Subcutaneous adipose tissue (tissue), 4 donors: ENCODE measurements around the gene KRT73. TPM values are rescaled to one million over a fixed set of nuclear protein-coding genes. Genes with fewer than 3 reads are reported as not detected.

Source experiments
- CTCF ChIP-seq: fragments of 450-650 bp; IDR thresholded peaks from one replicate; pipeline ENCODE4 v1.5.1; 2016; ENCODE audit warnings: low read depth, mild to moderate bottlenecking, control low read depth, antibody characterized with exemption, moderate library complexity
- total RNA-seq, 4 donors: library from RNA; depleted of rRNA; stranded (reverse); fragments of >200 nt; gene quantifications; one replicate each; pipeline ENCODE4 v1.1.0, GENCODE V29; 2016

KRT73 gene
- total RNA-seq, 4 donors from 2014 or later: not detected

GRCh38 chr12:52568111-52568510, 50.2 kb downstream of the KRT73 start:
- no peak for TF ChIP-seq CTCF

- no peak for TF ChIP-seq CTCF
These were observed 51.5 kb downstream of the KRT73 start for GRCh38 chr12:52566847-52567291.

GRCh38 chr12:52564582-52564981, 53.8 kb downstream of the KRT73 start:
- no peak for TF ChIP-seq CTCF

- no peak for TF ChIP-seq CTCF
These were observed 56.4 kb downstream of the KRT73 start for GRCh38 chr12:52561880-52562449.

GRCh38 chr12:52559979-52560378, 58.4 kb downstream of the KRT73 start:
- no peak for TF ChIP-seq CTCF

GRCh38 chr12:52558781-52559445, 59.4 kb downstream of the KRT73 start:
- TF ChIP-seq CTCF: no peak

Other genes with a start within 250 kb of the KRT73 start
- not detected for gene KRT84, start 232.9 kb downstream of the KRT73 start, total RNA-seq
- not detected for gene KRT82, start 212.2 kb downstream of the KRT73 start, total RNA-seq
- gene KRT75, start 184.2 kb downstream of the KRT73 start, total RNA-seq: not detected
- gene KRT6B, start 166.4 kb downstream of the KRT73 start, total RNA-seq: not detected
- gene KRT6C, start 144.8 kb downstream of the KRT73 start, total RNA-seq: not detected
- under 1 TPM in 1 of 4 donors, not detected in 3; 0.98 TPM for gene KRT6A, start 125.3 kb downstream of the KRT73 start, total RNA-seq
- 1 to 10 TPM in 1 of 4 donors, under 1 TPM in 2, not detected in 1; 0.33 to 1.3 (median 0.88) TPM for gene KRT5, start 98.2 kb downstream of the KRT73 start, total RNA-seq
- gene KRT71, start 65.4 kb downstream of the KRT73 start, total RNA-seq: not detected
- gene KRT74, start 44.7 kb downstream of the KRT73 start, total RNA-seq: not detected
- gene KRT72, start 17.1 kb downstream of the KRT73 start, total RNA-seq: not detected
- not detected for gene KRT2, start 33.7 kb upstream of the KRT73 start, total RNA-seq
- gene KRT1, start 61.8 kb upstream of the KRT73 start, total RNA-seq: under 1 TPM in 1 of 4 donors, not detected in 3; 0.38 TPM
- 1 to 10 TPM in 1 of 4 donors, under 1 TPM in 1, not detected in 2; 0.17 to 1.5 TPM for gene KRT77, start 85.0 kb upstream of the KRT73 start, total RNA-seq
- not detected for gene KRT76, start 158.8 kb upstream of the KRT73 start, total RNA-seq
- not detected for gene KRT3, start 177.6 kb upstream of the KRT73 start, total RNA-seq
- gene KRT4, start 195.6 kb upstream of the KRT73 start, total RNA-seq: not detected
- 1 to 10 TPM in 2 of 4 donors, under 1 TPM in 1, not detected in 1; 0.22 to 3.6 (median 2.0) TPM for gene KRT79, start 215.8 kb upstream of the KRT73 start, total RNA-seq
- not detected for gene KRT78, start 230.4 kb upstream of the KRT73 start, total RNA-seq